DOHH2 (cell line): Measurements from ENCODE around the gene ADH1C.

Experiments used
- H3F3A ChIP-seq: fragments of 200-600 bp; sonication (generic), shearing (Covaris generic); 2 replicates; pipeline ENCODE4 v1.6.0; 2016; ENCODE audit warnings: antibody characterized with exemption, mild to moderate bottlenecking; ENCODE audit not compliant: control insufficient read depth, insufficient read depth
- H3K27ac ChIP-seq: fragments of 200-600 bp; sonication (generic); 2 replicates; pipeline ENCODE4 v1.5.1; 2014; ENCODE audit warnings: low read depth, mild to moderate bottlenecking, low read length, moderate library complexity
- H3K27me3 ChIP-seq: fragments of 200-600 bp; sonication (generic); 2 replicates; pipeline ENCODE4 v1.6.1; 2014; ENCODE audit warnings: mild to moderate bottlenecking, low read length, mixed read lengths; ENCODE audit not compliant: control insufficient read depth
- H3K36me3 ChIP-seq: fragments of 200-600 bp; sonication (generic); 2 replicates; pipeline ENCODE4 v1.6.1; 2014; ENCODE audit warnings: mild to moderate bottlenecking, low read length, moderate library complexity, mixed read lengths; ENCODE audit not compliant: control insufficient read depth
- H3K4me1 ChIP-seq: fragments of 200-600 bp; sonication (generic); 2 replicates; pipeline ENCODE4 v1.6.1; 2014; ENCODE audit warnings: mild to moderate bottlenecking, low read length, mixed read lengths; ENCODE audit not compliant: control insufficient read depth
- H3K4me2 ChIP-seq: fragments of 200-600 bp; sonication (generic); 2 replicates; pipeline ENCODE4 v1.6.0; 2014; ENCODE audit warnings: mild to moderate bottlenecking, low read length, moderate library complexity
- H3K4me3 ChIP-seq: fragments of 200-600 bp; sonication (generic); 2 replicates; pipeline ENCODE4 v1.5.1; 2014; ENCODE audit warnings: mild to moderate bottlenecking, low read length, mixed read lengths
- H3K79me2 ChIP-seq: fragments of 200-600 bp; sonication (generic); 2 replicates; pipeline ENCODE4 v1.6.1; 2014; ENCODE audit warnings: mild to moderate bottlenecking, low read length, mixed read lengths; ENCODE audit not compliant: control insufficient read depth
- H3K9me2 ChIP-seq: fragments of 200-600 bp; sonication (generic); replicated peaks from 2 replicates; pipeline ENCODE4 v1.6.1; 2014; ENCODE audit warnings: mild to moderate bottlenecking, low read length, mixed read lengths; ENCODE audit not compliant: control insufficient read depth
- H3K9me3 ChIP-seq: fragments of 200-600 bp; sonication (generic); 2 replicates; pipeline ENCODE4 v1.6.1; 2014; ENCODE audit warnings: antibody characterized with exemption, low read length, mixed read lengths; ENCODE audit not compliant: control insufficient read depth, insufficient read depth
- H4K20me1 ChIP-seq: fragments of 200-600 bp; sonication (generic); 2 replicates; pipeline ENCODE4 v1.6.0; 2014; ENCODE audit warnings: low read depth, mild to moderate bottlenecking, antibody characterized with exemption, low read length, moderate library complexity; ENCODE audit not compliant: control insufficient read depth, insufficient read depth
- CTCF ChIP-seq: fragments of 200-600 bp; sonication (generic); IDR thresholded peaks from one replicate; pipeline ENCODE4 v1.5.1; 2014; ENCODE audit warnings: antibody characterized with exemption, mild to moderate bottlenecking, low read depth, low read length; ENCODE audit not compliant: poor library complexity, severe bottlenecking
- EZH2phosphoT487 ChIP-seq: fragments of 200-600 bp; sonication (generic); IDR thresholded peaks from 2 replicates; pipeline ENCODE4 v1.6.1; 2017; ENCODE audit warnings: borderline replicate concordance, mild to moderate bottlenecking, antibody characterized with exemption, low read length, moderate library complexity, mixed read lengths

ADH1C gene

GRCh38 chr4:99329876-99330275, 22.7 kb downstream of the ADH1C start:
- Histone ChIP-seq H3K9me2 (no peaks in the 10 kb centered on the region; the same call in 1 of the 2 replicates), H4K20me1 (no peaks in the 10 kb centered on the region), H3K4me1 (no peaks in the 10 kb centered on the region), H3K4me2 (no peak overlapping the region), H3K27ac (no peak overlapping the region), H3K9me3 (no peaks in the 10 kb centered on the region), H3K4me3 (no peak overlapping the region), H3K27me3 (no peaks in the 10 kb centered on the region), H3F3A (no peaks in the 10 kb centered on the region), H3K79me2 (no peaks in the 10 kb centered on the region), H3K36me3 (no peaks in the 10 kb centered on the region)
- TF ChIP-seq EZH2phosphoT487 (no peak), CTCF (no peak)

- Histone ChIP-seq H3K9me3 (no peaks in the 10 kb centered on the region), H3K27me3 (no peaks in the 10 kb centered on the region), H3K4me1 (no peaks in the 10 kb centered on the region), H3K79me2 (no peaks in the 10 kb centered on the region), H4K20me1 (no peaks in the 10 kb centered on the region), H3F3A (no peaks in the 10 kb centered on the region), H3K36me3 (no peaks in the 10 kb centered on the region), H3K27ac (no peak overlapping the region), H3K9me2 (no peaks in the 10 kb centered on the region; the same call in 1 of the 2 replicates), H3K4me2 (no peak overlapping the region), H3K4me3 (no peak overlapping the region)
- TF ChIP-seq EZH2phosphoT487 (no peak), CTCF (no peak)
Measured at GRCh38 chr4:99324979-99325378, 27.6 kb downstream of the ADH1C start.

- no peaks in the 10 kb centered on the region for H3K9me2 ChIP-seq
- no peaks in the 10 kb centered on the region for H4K20me1 ChIP-seq
- H3K27ac ChIP-seq = no peak overlapping the region
- H3K4me3 ChIP-seq = no peak overlapping the region
- no peaks in the 10 kb centered on the region for H3K27me3 ChIP-seq
- H3K4me1 ChIP-seq = no peaks in the 10 kb centered on the region
- H3K79me2 ChIP-seq = no peaks in the 10 kb centered on the region
- H3K9me3 ChIP-seq = no peaks in the 10 kb centered on the region
- H3K36me3 ChIP-seq = no peaks in the 10 kb centered on the region
- no peak for TF ChIP-seq EZH2phosphoT487
- TF ChIP-seq CTCF = no peak
- H3K4me2 ChIP-seq = no peak overlapping the region
- no peaks in the 10 kb centered on the region for H3F3A ChIP-seq
Measured at GRCh38 chr4:99324361-99324760, 28.2 kb downstream of the ADH1C start.

- Histone ChIP-seq H3K9me3 (no peaks in the 10 kb centered on the region), H3K4me2 (no peak overlapping the region), H3K4me3 (no peak overlapping the region), H3K9me2 (no peaks in the 10 kb centered on the region), H3K27ac (no peak overlapping the region), H3K79me2 (no peaks in the 10 kb centered on the region), H3F3A (no peaks in the 10 kb centered on the region), H3K27me3 (no peaks in the 10 kb centered on the region), H3K36me3 (no peaks in the 10 kb centered on the region), H4K20me1 (no peaks in the 10 kb centered on the region), H3K4me1 (no peaks in the 10 kb centered on the region)
- TF ChIP-seq EZH2phosphoT487 = no peak
- TF ChIP-seq CTCF = no peak
Measured at GRCh38 chr4:99323756-99324155, 28.8 kb downstream of the ADH1C start.
